Mucosa of descending colon (tissue), 3 donors: ENCODE data around the gene DRGX. TPM values are rescaled to one million over a fixed set of nuclear protein-coding genes. Genes with fewer than 3 reads are reported as not detected.

Experiments
- ATAC-seq: fragments of 200-7000 bp; cut with Tn5 transposase; one replicate; pipeline ENCODE4 v1.9.1; 2020; ENCODE audit warnings: mild to moderate bottlenecking, moderate library complexity
- DNase-seq, 3 donors: peaks; one replicate each; pipeline ENCODE4 v3.0.0-alpha.2; 2020
- H3K36me3 ChIP-seq: fragments of 200-600 bp; one replicate; pipeline ENCODE4 v1.8.0; 2021; ENCODE audit warnings: low read depth, mild to moderate bottlenecking
- H3K4me1 ChIP-seq: fragments of 200-600 bp; one replicate; pipeline ENCODE4 v1.8.0; 2021; ENCODE audit warnings: low read depth, mild to moderate bottlenecking
- H3K4me3 ChIP-seq: fragments of 200-600 bp; one replicate; pipeline ENCODE4 v1.8.0; 2021; ENCODE audit warnings: mild to moderate bottlenecking
- H3K9me3 ChIP-seq: fragments of 200-600 bp; one replicate; pipeline ENCODE4 v1.8.0; 2021; ENCODE audit warnings: mild to moderate bottlenecking
- CTCF ChIP-seq: fragments of 200-600 bp; IDR thresholded peaks from one replicate; pipeline ENCODE4 v1.8.0; 2022; ENCODE audit warnings: antibody characterized with exemption, mild to moderate bottlenecking
- intact Hi-C, 2 donors: fragments of 100-400 bp; cut with DNase I in 1 of 2; cut with micrococcal nuclease in 1 of 2; formaldehyde crosslinking; loops; one replicate each; pipeline versions ENCODE4 v1.11.0 to v1.11.1; 2022; cut with DNase I, micrococcal nuclease
- total RNA-seq, 3 donors: library from RNA; stranded (reverse); fragmentation: NEBNext Ultra II Directional in 2 of 3; extraction: Animal tissue kit (Norgen Biotek cat#: 25700) in 2 of 3; gene quantifications; one replicate each; pipeline versions ENCODE4 v1.2.1 to v1.2.4, GENCODE V29; 2021 to 2023
- donor health status: DM: no; HTN: no; CAD: no; lungs with moderate emphysema.
- donor health status: DM: no; HTN: no; CAD: no.
- donor health status: DM: no; HTN: yes; CAD: no.

Gene DRGX
- total RNA-seq, 3 donors from 2014 or later: 0.10 to 0.35 (median 0.22) TPM

- H3K4me1 ChIP-seq: no peaks in the 10 kb centered on the region
- DNase-seq (no peak), ATAC-seq (no peak)
- no peaks in the 10 kb centered on the region for H3K9me3 ChIP-seq
- TF ChIP-seq CTCF: no peak
- no peaks in the 10 kb centered on the region for H3K36me3 ChIP-seq
- H3K4me3 ChIP-seq: no peak overlapping the region
- intact Hi-C loops: no loop called here
Measured at GRCh38 chr10:49330127-49330665, 65.7 kb downstream of the DRGX start.

- intact Hi-C loops: no loop called here
- Histone ChIP-seq H3K4me3 (no peak overlapping the region), H3K4me1 (no peaks in the 10 kb centered on the region), H3K36me3 (no peaks in the 10 kb centered on the region), H3K9me3 (no peaks in the 10 kb centered on the region)
- no peak for TF ChIP-seq CTCF
- no peak for DNase-seq
- no peak for ATAC-seq
Measured at GRCh38 chr10:49329146-49329505, 66.8 kb downstream of the DRGX start.

- no peak for ATAC-seq
- no peaks in the 10 kb centered on the region for H3K36me3 ChIP-seq
Measured at GRCh38 chr10:49328401-49329145, 67.3 kb downstream of the DRGX start.

GRCh38 chr10:49327036-49327813, 68.7 kb downstream of the DRGX start:
- TF ChIP-seq CTCF: no peak
- no peaks in the 10 kb centered on the region for H3K36me3 ChIP-seq
- no peak overlapping the region for H3K4me3 ChIP-seq
- no peaks in the 10 kb centered on the region for H3K9me3 ChIP-seq
- no peak for DNase-seq
- intact Hi-C loops: no loop called here
- no peaks in the 10 kb centered on the region for H3K4me1 ChIP-seq
- ATAC-seq: no peak

More at GRCh38 chr10:49328401-49329145, 67.3 kb downstream of the DRGX start:
- H3K4me1 ChIP-seq: no peaks in the 10 kb centered on the region
- no peak for TF ChIP-seq CTCF
- DNase-seq: no peak
- H3K9me3 ChIP-seq: no peaks in the 10 kb centered on the region
- intact Hi-C loops: no loop called here
- H3K4me3 ChIP-seq: no peak overlapping the region

GRCh38 chr10:49325916-49326783, 69.7 kb downstream of the DRGX start:
- Histone ChIP-seq H3K4me3 (no peak overlapping the region), H3K4me1 (no peaks in the 10 kb centered on the region), H3K36me3 (no peaks in the 10 kb centered on the region), H3K9me3 (no peaks in the 10 kb centered on the region)
- no peak for ATAC-seq
- no peak for TF ChIP-seq CTCF
- intact Hi-C loops: no loop called here
- DNase-seq: no peak
